ENCODE measurements around the gene IL1R1.
A peak's percentile ranks its signal among the peaks of the same experiment; 100 is the strongest.
"Not testable (repeated sequence)": the region's sequence is repeated elsewhere in the genome, so short reads cannot be mapped to it uniquely, and the experiment has no call there.

Gene IL1R1, protein sequence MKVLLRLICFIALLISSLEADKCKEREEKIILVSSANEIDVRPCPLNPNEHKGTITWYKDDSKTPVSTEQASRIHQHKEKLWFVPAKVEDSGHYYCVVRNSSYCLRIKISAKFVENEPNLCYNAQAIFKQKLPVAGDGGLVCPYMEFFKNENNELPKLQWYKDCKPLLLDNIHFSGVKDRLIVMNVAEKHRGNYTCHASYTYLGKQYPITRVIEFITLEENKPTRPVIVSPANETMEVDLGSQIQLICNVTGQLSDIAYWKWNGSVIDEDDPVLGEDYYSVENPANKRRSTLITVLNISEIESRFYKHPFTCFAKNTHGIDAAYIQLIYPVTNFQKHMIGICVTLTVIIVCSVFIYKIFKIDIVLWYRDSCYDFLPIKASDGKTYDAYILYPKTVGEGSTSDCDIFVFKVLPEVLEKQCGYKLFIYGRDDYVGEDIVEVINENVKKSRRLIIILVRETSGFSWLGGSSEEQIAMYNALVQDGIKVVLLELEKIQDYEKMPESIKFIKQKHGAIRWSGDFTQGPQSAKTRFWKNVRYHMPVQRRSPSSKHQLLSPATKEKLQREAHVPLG

DNA sequence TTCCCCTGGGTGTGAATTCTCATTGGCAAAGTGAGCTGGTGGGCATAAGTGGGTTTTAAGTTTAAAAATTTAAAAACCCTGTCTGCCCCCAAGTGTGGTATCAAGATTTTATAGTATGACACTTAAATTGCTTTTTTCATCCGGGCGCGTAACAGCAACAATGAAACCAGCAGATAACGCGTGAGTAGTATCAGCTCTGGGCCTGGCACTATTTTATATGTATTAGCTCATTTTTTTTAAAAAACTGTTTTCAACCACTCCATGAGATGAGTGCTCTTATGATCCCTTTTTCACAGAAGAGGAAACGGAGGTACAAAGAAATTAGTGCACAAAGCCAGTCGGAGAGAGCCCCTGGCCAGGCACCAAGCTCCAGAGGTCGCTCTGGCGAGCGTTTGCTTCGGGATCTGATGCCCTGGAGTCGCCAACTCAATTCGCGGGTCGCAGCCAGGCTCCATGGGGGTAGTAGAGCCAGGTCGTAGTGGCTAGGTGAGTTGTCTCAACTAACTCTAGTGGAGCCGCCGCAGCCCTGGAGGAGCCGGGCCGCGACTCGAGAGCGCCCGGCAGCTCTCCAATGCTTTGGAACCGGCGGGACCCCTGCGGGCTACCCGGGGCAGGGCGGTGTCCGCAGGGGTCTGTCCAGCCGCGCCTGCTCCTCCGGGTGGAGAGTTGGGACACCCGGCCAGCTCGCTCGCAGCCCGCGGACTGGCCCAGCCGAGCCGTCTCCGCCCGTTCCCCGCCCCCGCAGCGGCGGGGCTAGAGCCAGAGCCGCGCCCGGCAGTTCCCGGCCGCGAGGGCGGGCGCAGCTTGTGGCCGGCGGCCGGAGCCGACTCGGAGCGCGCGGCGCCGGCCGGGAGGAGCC, at the start of gene IL1R1:
Gene IL1R1, plus strand, starts transcription at position 777 of the 859 bp plus-strand sequence. CDS start 14,979 bp downstream, outside the sequence.
- DNase-seq: no peak

DNA sequence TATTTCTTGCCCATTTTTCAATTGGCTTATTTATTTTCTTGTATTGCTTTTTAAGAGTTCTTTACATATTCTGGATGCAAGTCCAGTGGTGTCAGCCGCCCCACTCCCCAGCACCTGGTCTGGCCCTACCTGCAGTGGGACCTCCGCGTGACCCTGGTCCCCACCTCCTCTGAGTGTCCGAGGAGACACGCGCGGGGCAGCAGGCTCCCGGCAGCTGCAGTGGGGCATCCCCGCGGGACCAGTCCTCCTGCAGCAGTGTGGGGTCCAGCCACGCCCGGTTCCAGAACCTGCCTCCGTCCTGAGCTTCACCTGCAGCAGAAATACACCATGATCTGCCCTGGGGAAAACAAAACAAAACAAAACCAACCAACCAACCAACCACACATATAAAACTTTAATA, 48.9 kb upstream of the IL1R1 start:
- no peak for DNase-seq

DNA sequence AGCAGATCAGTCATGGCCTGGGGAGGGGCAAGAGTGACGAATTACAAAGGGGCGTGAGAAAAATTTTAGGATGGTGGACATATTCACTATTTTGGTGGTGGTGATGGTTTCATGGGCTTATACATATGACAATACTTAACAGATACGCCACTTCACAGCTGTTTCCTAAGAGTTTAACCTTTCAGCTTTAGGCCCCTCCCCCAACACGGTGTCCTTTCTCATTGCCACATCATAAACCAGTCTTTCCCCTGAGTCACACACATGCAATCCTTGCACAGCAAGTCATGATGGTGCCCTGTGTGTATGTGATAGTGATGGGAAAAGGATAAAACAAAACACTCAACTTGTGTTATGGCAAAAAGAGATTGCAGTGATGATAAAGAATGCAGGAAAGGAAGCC, 47.6 kb upstream of the IL1R1 start:
- DNase-seq: no peak

DNA sequence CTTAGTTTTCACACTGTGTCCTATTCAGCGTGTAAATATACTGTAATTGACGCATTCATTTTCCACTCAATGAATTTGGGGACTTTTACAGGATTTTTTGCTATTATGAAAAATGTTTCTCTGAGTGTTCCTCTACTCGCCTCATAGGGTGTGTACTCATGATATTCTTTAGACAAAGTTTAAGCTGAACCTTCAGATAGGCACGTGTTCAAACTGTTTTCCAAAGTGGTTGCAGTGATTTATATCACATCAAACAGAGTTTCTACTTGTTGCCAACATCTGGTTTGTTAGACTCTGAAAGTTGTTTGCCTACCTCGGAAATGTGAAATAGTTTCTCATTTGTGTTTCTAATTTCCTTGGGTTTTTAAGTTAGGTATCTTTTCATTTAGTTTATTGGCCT, 46.4 kb upstream of the IL1R1 start:
- DNase-seq: no peak

DNA sequence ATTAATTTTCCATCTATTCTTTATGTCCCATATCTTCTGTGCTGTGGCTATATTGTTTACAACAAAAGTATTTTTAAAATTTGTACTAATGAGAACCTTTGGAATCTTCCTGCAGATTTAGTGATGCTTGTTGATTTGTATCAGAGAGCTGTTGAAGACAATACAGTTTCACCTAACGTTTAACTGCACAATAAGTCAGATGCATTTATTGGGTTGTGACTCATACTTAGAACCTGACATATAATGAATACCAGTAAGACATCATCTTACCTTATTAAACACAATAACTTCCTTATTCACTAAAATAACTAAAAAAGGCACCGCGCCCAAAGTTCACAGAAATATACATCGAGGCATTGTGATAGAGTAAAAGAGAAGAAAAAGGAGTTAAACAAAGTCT, 43.8 kb upstream of the IL1R1 start:
- DNase-seq: no peak

DNA sequence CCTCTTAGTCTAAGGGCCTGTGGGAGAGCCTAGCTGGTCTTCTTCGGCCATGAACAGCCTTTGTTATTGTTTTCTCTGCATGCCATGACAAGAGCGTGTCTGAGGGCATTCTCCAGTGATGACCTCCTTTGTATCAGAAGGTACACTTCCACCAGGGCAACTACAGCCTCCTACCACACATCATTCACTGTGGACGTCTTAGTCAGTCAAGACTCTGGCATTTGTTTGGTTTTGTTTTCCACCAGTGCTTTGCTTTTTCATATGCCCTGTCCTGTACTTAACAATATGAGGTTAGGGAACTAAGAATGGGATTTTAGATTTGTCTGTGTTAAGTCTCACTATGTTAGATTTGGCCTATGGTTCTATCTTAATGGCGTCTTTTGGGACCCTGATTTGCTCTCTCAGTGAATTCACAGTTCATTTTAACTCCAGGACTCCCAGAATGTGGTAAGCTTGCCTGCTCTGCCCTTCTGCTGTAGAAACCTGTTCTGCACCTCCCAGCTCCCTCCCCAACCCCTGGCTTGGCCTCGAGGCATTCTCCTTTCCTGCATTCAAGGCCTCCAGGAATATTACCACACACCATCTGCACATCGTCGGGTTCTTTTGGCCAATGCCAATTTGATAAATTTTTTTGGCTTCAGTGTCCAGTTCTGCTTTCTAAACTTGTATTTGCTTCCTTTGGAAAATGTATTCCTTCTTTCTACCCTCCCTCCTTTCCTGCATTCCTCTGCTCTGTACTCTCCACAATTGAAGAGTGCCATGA, 42.8 kb upstream of the IL1R1 start:
- DNase-seq: no peak

DNA sequence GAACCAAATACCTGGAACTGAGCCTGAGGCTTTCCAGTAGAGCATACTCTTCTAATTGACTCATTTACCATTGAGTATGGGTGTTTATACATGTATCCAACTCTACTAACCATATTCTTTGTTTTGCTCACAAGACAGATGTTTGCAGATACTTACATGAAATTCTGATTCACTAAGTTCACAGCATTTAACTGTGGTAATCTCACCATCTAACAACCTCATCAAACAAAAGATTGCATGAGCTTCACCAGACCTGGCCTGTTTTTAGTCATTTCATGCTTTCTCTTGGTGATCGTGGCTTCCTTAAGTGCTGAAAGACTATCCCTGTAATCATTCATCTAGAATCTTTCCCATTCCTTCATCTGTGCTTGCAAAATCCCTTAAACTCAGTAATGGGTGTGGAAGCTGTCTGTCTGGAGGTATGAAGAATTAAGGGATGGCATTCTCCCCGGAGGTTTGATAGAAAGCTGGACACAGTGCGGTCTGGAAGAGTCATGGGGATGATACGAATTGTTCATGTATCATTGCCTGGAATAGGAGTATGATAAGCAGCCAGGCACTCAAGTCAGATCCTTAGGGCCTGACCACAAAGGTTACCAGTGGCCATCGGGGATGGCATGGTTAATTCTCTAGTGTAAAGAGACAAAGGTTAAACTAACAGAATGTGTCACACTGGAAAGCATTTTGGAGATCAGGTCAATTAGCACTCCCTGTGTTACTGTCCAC, 42.0 kb upstream of the IL1R1 start:
- peak; percentile 42 for DNase-seq

DNA sequence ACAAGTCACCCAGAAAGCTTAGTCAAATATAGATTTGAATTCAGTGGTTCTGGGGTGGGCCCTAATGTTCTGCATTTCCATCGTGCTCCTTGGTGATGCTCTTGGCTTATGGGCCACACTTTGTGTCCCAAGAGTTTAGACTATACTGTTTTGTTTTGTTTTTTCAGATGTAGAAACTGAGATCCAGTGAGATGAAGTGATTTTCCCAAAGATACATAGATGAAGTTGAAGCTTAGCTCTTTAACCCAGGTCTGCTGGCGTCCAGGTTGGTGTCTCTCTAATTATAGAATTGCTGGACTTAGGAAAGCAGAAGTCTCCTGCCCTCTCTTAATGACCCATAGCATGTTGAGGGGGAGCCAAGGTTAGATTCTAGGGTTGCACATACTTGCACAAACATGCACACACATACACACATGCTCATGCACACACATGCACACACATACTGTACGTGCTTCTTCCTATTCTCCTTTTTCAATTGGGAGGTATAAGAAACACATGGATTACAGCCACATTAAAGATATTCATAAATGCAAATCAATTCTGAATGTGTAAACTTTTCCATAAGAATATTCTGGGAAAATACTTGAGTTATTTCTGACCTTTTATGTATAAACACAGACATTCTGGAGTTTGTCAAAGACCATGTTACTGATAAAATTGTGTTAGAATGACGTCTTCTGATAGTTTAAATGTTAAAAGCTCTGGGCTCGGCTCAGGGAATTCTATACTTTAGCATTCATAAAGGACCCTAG, 41.3 kb upstream of the IL1R1 start:
- DNase-seq: no peak

DNA sequence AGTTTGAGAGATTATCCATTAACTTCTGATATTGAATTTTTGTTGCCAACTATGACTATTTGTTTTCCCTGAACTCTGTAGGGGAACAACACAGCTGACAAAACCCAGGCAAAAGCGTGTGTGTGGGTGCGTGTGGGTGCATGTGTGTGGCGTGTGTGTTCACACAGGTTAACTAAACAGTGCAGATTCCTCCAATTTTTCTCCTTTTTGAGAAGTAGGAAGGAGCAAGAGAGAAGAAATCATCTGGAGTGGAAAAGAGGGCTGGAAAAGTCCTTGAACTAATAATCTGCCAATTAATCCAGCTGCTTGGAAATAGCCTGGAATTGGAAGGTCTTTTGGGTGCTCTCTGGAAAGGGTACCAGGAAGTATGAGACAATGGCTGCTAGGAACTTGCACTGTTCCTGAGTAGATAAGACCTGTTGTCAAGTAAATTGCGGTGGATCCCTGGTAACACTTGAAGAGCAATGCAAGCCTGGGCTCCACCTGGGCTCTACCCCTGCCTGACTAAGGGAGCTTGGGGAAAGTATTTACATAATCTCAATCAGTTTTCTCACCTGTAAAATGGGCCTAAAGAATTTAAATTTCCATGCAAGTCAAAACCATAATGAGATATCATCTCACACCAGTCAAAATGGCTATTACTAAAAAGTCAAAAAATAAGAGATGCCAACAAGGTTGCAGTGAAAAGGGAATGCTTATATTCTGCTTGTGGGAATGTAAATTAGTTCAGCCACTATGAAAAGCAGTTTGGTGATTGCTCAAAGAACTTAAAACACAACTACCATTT, 40.5 kb upstream of the IL1R1 start:
- no peak for DNase-seq

DNA sequence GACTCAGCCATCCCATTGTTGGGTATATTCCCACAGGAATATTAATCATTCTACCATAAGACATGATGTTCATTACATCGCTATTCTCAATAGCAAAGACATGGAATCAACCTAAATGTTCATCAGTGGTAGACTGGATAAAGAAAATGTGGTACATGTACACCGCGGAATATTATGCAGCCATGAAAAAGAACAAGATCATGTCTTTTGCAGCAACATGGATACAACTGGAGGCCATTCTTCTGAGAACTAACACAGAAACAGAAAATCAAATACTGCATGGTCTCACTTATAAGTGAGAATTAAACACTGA, 40.0 kb upstream of the IL1R1 start:
- not testable (repeated sequence) for DNase-seq

DNA sequence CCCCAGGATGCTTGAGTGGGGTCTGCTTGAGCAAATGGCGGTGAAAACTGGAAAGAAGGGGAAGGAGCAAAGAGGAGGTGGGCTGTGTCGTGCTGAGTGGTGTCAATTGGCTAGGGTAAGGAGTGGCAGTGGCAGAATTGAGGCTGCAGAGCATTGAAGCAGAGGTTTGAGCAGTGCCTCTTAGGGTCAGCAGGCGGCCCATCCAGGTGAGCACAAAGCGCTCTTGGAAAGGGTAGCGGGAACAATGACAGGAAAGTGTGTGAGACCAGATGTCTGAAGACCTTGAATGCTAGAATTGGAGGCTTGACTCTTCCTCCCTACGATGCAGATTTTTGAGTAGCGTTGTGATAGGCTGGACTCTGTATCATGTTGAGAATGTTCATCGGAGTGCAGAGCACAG, 39.3 kb upstream of the IL1R1 start:
- no peak for DNase-seq

DNA sequence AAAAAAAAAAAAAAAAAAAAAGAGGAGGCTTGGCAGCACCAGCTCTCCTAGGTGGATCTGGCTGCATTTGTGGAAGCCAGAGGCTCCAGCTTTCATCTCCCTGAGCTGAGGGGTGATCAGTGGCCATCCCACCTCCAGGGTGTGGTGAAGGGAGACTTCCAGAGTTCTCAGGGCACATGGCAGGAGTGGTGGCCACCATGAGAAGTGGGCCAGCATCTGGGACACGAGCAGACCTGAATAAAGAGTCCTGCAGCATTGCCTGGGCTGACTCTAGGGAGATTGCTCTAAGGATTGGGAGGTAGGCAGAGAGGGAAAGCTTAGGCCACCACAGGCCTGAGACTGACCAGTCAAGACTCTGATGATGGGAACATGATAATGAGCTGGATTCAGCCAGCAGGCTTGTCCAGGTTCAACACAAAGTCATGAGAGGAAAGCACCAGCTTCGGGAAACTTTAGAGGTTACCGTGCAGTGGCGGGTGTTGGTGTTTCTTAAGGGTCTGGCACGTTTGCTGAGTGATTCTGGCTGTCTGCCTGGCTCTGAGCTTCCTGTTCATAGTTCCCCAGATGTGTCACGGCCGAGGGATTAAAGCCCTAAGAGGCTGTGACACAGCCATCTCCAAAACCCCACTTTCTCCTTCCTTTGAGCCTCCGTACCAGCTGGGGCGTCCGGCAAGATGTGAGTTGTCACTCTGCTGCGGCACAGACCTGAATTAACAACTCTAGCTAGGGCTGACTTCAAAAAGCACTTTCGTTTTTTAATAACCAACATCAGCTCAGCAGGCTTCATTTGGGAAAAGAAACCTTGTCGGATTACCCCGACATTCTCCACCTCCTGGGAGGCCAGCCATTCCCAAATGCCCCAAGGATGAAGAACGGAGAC, 38.3 kb upstream of the IL1R1 start:
- peak; percentile 36 for DNase-seq

DNA sequence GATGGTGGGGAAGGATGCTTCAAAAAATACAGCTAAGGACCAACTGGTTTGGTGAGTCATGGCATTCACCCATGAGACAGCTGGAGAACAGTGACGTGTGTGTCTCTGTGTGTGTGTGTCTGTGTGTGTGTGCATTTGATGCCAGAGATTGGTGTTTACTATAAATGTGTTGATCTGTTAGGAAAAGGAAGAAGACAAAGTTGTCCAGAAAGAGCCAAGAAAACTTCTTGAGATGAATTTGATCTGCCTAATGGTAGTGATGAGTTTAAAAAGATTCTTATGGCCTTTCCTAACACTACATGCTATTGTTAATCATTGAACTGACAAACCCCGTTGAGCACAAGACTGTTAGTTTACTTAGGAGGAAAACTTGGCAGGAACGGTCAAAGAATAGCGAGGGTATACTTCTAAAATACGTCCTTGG, 36.4 kb upstream of the IL1R1 start:
- peak; percentile 82 for DNase-seq

DNA sequence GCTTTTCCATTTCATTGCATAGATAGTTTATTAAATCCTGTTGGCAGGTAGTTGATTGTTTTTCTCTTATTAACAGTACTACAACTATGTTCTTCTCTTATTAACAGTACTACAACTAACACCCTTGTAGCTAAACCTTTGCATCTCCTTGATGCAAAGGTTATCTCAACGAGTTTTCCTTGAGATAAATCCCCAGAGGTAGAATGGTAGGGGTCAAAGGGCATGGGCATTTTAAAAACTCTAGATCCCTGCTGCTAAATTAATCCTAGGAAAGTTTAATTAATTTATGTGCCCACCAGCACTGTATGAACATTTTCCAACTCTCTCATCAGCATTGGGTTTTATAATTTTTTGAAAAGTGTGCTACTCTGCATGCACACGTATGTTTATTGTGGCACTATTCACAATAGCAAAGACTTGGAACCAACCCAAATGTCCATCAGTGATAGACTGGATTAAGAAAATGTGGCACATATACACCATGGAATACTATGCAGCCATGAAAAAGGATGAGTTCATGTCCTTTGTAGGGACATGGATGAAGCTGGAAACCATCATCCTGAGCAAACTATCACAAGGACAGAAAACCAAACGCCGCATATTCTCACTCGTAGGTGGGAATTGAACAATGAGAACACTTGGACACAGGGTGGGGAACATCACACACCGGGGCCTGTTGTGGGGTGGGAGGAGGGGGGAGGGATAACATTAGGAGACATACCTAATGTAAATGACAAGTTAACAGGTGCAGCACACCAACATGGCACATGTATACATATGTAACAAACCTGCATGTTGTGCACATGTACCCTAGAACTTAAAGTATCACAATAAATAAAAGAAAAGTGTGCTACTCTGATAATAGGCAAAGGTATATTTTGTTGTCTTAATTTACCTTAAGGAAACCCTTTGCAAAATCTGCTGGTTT, 35.5 kb upstream of the IL1R1 start:
- DNase-seq: not testable (repeated sequence)

DNA sequence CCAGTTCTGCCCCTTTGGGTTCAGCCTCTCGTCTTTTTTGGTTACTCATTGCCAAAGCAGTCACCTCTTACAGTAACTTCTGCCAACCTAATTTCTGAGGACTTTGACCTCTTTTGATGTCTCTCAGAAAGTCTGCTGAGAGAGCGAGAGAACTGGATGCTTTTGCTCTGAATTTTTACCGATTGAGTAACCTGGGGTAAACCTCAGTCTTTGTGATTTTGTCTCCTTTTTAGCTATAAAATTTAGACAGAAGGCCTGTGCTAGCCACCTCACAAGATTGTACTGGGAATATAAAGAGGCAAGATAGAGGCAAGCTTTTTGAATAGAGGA, 34.8 kb upstream of the IL1R1 start:
- DNase-seq: peak; percentile 20

DNA sequence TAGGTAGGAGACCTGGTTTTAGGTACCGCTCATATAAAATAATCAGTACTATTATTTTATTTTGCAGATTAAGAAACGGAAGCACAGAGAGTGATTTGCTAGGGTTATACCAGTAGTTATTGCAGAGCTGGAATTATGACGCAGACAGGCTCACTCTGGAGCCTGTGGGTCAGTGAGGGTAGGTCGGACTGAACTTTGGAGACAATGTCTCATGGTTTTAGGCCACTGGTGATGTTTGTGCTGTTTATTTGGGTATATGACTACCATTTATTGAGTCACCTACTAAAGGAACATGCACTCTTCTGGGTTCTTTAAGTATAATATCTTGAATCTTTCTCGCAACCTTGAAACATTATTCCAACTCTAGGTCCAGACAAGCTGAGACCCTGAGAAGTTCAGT, 33.5 kb upstream of the IL1R1 start:
- no peak for DNase-seq

DNA sequence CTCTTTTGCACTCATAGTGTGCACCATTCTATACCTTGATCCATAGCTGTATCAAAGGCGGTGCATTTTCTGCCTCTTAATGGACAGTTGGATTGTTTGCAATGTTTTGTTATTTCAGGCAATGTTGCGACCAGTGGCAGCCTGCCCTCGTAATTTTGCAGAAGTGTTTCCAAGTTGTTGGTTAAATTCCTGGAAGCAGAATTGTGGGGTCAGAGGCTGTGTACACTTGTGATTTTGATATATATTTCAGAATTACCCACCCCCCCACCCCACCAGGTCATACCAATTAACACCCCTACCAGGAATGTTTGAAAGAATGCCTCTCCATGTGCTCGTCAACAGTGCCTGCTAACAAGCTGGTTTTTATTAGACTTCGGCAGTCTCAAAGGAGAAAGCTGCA, 32.4 kb upstream of the IL1R1 start:
- DNase-seq: no peak

DNA sequence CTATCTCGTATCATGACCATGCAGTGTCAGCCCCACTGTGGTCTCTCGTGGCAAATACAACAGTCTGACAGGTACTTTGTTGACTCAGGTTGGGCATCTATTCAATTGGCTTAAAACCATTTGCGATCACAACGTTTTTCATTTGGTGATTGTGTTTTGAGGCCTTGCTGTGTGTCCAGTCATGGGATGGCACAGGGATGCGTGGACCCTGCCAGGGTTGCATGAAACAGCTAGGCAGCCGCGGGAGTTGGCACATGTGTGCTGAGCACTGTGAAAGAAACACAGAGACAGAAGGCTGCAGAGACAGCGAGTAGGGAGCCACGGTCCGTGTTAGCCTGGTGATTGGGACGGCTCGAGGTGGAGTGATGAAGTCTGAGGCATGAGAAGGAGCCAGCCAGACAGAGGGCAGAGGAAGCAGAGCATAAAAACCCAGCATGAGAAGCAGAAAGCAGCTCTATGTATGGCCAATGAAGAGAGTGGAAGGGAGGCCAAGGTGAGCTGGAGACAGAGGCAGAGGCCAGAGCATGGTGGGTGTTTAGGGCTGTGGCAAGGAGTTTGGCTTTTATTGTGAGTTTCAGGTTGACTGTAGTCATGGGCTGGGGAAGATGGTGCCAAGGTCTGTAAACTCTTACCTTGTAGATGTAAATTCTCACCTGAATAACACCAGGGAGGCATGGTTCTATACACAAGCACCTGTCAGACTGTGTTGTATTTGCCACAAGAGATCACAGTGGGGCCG, 31.8 kb upstream of the IL1R1 start:
- no peak for DNase-seq

Data from kidney glomerular epithelial cell (primary cell).